Skin epidermis (tissue), 12 donors: Measurements from ENCODE around the gene APPL2.

Source experiments
- H3K27ac ChIP-seq, 21 experiments: fragments of 200-600 bp; sonication (generic) in 11 of 21; one replicate each; pipeline ENCODE4 v1.5.0; 2020; ENCODE audit warnings: mild to moderate bottlenecking in 3 of 21, inconsistent platforms in 2 of 21, moderate library complexity in 2 of 21
- H3K4me3 ChIP-seq, 7 experiments: fragments of 200-600 bp; sonication (generic) in 2 of 7; one replicate each; pipeline ENCODE4 v1.5.0; 2020; ENCODE audit warnings: inconsistent platforms in 2 of 7, mild to moderate bottlenecking in 2 of 7, moderate library complexity in 1 of 7

APPL2 gene

DNA sequence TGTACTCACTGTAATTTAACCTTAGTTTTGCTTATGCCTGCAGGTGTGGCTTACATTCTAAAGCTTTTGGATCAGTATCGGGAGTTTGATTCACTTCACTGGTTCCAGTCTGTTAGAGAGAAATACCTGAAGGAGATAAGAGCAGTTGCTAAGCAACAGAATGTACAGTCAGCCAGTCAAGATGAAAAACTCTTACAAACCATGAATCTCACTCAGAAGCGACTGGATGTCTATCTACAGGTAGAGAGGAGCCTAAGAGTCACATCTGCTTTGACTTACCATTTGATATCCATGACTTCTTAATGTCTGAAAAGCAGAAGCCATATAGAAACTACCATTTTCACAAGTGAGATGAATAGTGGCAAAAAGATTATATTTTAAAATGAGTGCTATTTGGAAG, 71.9 kb downstream of the APPL2 start:
- Histone ChIP-seq H3K4me3 (no peak overlapping the region), H3K27ac (no peak overlapping the region)

DNA sequence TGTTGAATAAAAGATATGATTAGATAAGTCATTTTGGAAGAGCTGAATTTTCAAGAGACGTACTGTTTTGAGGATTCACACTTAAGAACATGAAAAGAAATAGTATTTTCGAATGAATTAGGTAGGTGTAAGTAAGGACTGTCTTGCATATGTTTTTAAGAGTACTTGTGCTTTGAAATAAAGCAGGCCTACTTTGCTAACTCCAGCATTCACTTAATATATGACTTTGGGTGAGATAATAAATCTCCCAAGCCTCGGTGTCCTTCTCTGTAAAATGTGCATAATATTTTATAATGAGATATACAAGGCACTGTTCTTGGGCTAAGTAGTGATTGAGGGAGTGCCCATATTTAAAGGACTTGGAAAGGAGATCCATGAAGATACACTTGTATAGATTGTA, 73.8 kb downstream of the APPL2 start:
- H3K4me3 ChIP-seq = no peak overlapping the region
- H3K27ac ChIP-seq = no peak overlapping the region

DNA sequence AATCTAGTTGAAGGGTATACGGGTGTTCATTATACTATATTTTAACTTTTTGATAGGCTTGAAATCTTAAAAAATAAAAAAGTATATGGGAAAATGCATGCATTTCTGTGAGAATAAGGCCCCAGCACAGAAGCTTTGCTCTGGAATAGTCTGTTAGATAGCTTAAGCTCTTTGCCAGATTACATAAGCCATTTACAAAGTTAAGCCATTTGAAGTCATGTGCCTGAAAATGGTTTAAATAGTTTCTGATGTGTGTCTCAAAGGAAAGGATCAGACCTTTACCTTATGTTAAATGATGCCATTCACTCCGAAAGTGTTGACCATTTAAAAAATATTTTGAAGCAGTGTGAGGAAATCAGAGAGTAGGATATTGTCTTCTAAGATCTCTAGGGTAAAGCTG, 77.1 kb downstream of the APPL2 start:
- Histone ChIP-seq H3K27ac (no peak overlapping the region), H3K4me3 (no peak overlapping the region)

GRCh38 chr12:105157606-105158005, 78.4 kb downstream of the APPL2 start:
- Histone ChIP-seq H3K27ac (no peak overlapping the region), H3K4me3 (no peak overlapping the region)

- Histone ChIP-seq H3K27ac (no peak overlapping the region), H3K4me3 (no peak overlapping the region)
These were observed 79.7 kb downstream of the APPL2 start for GRCh38 chr12:105156260-105156659.

- Histone ChIP-seq H3K4me3 (no peak overlapping the region), H3K27ac (no peak overlapping the region)
These were observed 93.7 kb downstream of the APPL2 start for GRCh38 chr12:105142259-105142658.

- Histone ChIP-seq H3K4me3 (no peak overlapping the region), H3K27ac (no peak overlapping the region)
These were observed 94.6 kb downstream of the APPL2 start for GRCh38 chr12:105141320-105141922.

DNA sequence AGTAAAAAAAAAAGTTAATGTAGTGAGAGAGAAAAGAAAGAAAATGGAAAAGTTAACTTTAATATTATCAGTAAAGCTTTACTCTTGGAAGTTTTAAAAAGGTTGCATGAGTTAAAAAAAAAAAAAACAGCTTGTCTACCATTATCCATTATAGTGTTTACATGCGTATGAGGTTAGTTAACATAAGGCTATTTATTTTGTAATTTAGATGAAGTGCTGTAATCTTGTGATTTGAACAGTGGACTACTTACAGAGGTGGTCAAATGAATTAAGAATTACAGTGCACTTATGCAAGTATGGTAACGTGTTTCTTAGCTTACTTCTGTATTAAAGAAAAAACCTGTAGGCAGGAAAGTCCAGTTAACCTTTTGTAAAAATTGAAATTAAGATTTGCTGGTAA, 97.7 kb downstream of the APPL2 start:
- no peak overlapping the region for H3K4me3 ChIP-seq
- no peak overlapping the region for H3K27ac ChIP-seq
